HEK293T (cell line): ENCODE measurements around the gene ENAH.
"Not testable (repeated sequence)": the region's sequence is repeated elsewhere in the genome, so short reads cannot be mapped to it uniquely, and the experiment has no call there.

ENCODE experiments used
- CTCF ChIA-PET: fragments of 350-600 bp; formaldehyde crosslinking; extraction: SDS; loops from one replicate; lab custom pipeline; 2021; ENCODE audit warnings: antibody characterized with exemption, inconsistent platforms; lab: Yijun Ruan, JAX
- POLR2A ChIA-PET: fragments of 350-600 bp; formaldehyde crosslinking; extraction: SDS; loops from one replicate; lab custom pipeline; 2020; ENCODE audit warnings: antibody characterized with exemption, inconsistent platforms; lab: Yijun Ruan, JAX
- DNase-seq: peaks from one replicate; pipeline ENCODE4 v3.0.0; 2012; ENCODE audit warnings: mixed read lengths; ENCODE audit errors: extremely low spot score
- ARNT ChIP-seq: fragments of 450-650 bp; IDR thresholded peaks from 2 replicates; pipeline ENCODE4 v1.6.1; 2017; ENCODE audit warnings: mild to moderate bottlenecking
- BHLHE40 ChIP-seq: fragments of 450-650 bp; IDR thresholded peaks from 2 replicates; pipeline ENCODE4 v1.6.1; 2016; ENCODE audit warnings: mild to moderate bottlenecking, moderate library complexity, borderline replicate concordance
- CTBP1 ChIP-seq: fragments of 450-650 bp; IDR thresholded peaks from 2 replicates; pipeline ENCODE4 v1.6.1; 2016; ENCODE audit warnings: borderline replicate concordance
- ELF4 ChIP-seq: fragments of 450-650 bp; IDR thresholded peaks from 2 replicates; pipeline ENCODE4 v1.6.1; 2017; ENCODE audit warnings: antibody characterized with exemption
- FOXA1 ChIP-seq: fragments of 450-650 bp; IDR thresholded peaks from 2 replicates; pipeline ENCODE4 v1.6.1; 2016; ENCODE audit warnings: mild to moderate bottlenecking
- FOXK2 ChIP-seq: fragments of 450-650 bp; IDR thresholded peaks from 2 replicates; pipeline ENCODE4 v1.6.1; 2016; ENCODE audit warnings: mild to moderate bottlenecking
- FOXM1 ChIP-seq: fragments of 450-650 bp; IDR thresholded peaks from 2 replicates; pipeline ENCODE4 v1.6.1; 2017; ENCODE audit warnings: mild to moderate bottlenecking, borderline replicate concordance
- HDGF ChIP-seq: fragments of 450-650 bp; IDR thresholded peaks from 2 replicates; pipeline ENCODE4 v1.6.1; 2017; ENCODE audit warnings: antibody characterized with exemption, borderline replicate concordance
- L3MBTL2 ChIP-seq: fragments of 450-650 bp; conservative IDR thresholded peaks from 2 replicates; pipeline ENCODE4 v1.6.1; 2016; ENCODE audit warnings: mild to moderate bottlenecking
- LEF1 ChIP-seq: fragments of 450-650 bp; IDR thresholded peaks from 2 replicates; pipeline ENCODE4 v1.6.1; 2017; ENCODE audit warnings: mild to moderate bottlenecking, borderline replicate concordance
- NFRKB ChIP-seq: fragments of 450-650 bp; IDR thresholded peaks from 2 replicates; pipeline ENCODE4 v1.6.1; 2016; ENCODE audit warnings: mild to moderate bottlenecking, moderate library complexity
- SP1 ChIP-seq: fragments of 450-650 bp; IDR thresholded peaks from 2 replicates; pipeline ENCODE4 v1.6.1; 2017
- SUZ12 ChIP-seq: fragments of 450-650 bp; IDR thresholded peaks from 2 replicates; pipeline ENCODE4 v1.6.1; 2016; ENCODE audit warnings: mild to moderate bottlenecking
- TARDBP ChIP-seq: fragments of 450-650 bp; IDR thresholded peaks from 2 replicates; pipeline ENCODE4 v1.6.1; 2016
- ZNF384 ChIP-seq: fragments of 450-650 bp; IDR thresholded peaks from 2 replicates; pipeline ENCODE4 v1.6.1; 2016
- TF ChIP-seq, protein P1 (sequence below): fragments of 450-650 bp; IDR thresholded peaks from 2 replicates; pipeline ENCODE4 v1.6.1; 2016

The ENAH gene

DNA sequence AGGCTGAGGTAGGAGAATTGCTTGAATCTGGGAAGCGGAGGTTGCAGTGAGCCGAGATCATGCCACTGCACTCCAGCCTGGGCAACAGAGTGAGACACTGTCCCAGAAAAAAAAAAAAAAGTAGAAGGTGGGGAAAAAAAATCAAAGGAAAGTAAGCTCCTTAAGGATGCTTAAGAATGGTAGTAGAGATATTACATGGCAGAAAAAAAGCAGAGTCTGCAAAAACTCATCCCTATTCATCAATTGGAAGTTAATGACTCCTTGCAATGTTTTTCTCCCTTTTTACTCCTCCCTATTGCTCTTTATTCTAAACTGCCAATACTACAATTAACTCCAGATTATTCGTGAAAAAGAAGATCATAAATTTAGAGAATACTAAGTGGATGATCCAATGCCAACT, 23.4 kb downstream of the ENAH start:
- CTCF ChIA-PET: interaction anchor here (0.7 kb wide), 1 partner anchor 83 kb away, joined by 4 read pairs; no protein-coding TSS in a partner anchor
- DNase-seq: no peak
- POLR2A ChIA-PET: no interaction called here
- TF ChIP-seq ZNF384 (no peak), ELF4 (no peak), CTBP1 (no peak), BHLHE40 (no peak), FOXK2 (no peak), L3MBTL2 (no peak), FOXA1 (no peak), SUZ12 (no peak), ARNT (no peak), NFRKB (no peak), HDGF (no peak), FOXM1 (no peak), LEF1 (no peak), TARDBP (no peak), SP1 (no peak)
- TF ChIP-seq, protein P1, sequence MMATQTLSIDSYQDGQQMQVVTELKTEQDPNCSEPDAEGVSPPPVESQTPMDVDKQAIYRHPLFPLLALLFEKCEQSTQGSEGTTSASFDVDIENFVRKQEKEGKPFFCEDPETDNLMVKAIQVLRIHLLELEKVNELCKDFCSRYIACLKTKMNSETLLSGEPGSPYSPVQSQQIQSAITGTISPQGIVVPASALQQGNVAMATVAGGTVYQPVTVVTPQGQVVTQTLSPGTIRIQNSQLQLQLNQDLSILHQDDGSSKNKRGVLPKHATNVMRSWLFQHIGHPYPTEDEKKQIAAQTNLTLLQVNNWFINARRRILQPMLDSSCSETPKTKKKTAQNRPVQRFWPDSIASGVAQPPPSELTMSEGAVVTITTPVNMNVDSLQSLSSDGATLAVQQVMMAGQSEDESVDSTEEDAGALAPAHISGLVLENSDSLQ: no peak

GRCh38 chr1:225628794-225629193, 24.1 kb downstream of the ENAH start:
- CTCF ChIA-PET: interaction anchor here (0.6 kb wide), 1 partner anchor 133 kb away, joined by 4 read pairs; no protein-coding TSS in a partner anchor

GRCh38 chr1:225627304-225627947, 25.5 kb downstream of the ENAH start:
- CTCF ChIA-PET: interaction anchor here (0.8 to 1.3 kb wide), 5 partner anchors 11 to 153 kb away, joined by 3 to 4 read pairs (median 3); no protein-coding TSS in a partner anchor
- no peak for TF ChIP-seq ELF4
- TF ChIP-seq TARDBP: no peak
- no peak for TF ChIP-seq L3MBTL2
- TF ChIP-seq LEF1: no peak
- POLR2A ChIA-PET: interaction anchor here (0.6 to 1.4 kb wide), 4 partner anchors 9 to 150 kb away, joined by 3 to 8 read pairs (median 4); partner anchors contain the start of genes ENAH and SRP9
- DNase-seq: no peak

More at GRCh38 chr1:225628794-225629193, 24.1 kb downstream of the ENAH start:
- DNase-seq, POLR2A ChIA-PET: not testable (repeated sequence)

DNA sequence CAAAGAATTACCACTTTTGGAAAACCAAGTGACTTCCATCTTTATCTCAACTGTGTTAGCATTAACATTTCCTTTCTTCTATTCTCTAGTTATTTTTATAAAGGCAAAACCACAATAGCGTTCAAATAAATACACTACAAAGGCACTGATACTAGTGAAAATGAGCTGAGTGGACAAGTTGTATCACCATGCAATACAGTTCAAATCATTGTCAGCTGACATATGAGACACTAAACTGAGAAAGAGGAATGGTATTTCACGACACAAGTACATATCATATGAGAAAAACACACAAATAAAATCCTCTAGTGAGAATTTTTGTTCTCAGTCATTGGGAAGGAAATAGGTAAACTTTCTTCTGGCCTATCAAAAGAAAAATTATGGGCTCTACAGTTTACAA, 26.2 kb downstream of the ENAH start:
- POLR2A ChIA-PET: interaction anchor here (0.6 to 1.7 kb wide), 4 partner anchors 9 to 373 kb away, joined by 3 to 5 read pairs (median 4); partner anchors contain the start of genes SDE2 and SRP9

DNA sequence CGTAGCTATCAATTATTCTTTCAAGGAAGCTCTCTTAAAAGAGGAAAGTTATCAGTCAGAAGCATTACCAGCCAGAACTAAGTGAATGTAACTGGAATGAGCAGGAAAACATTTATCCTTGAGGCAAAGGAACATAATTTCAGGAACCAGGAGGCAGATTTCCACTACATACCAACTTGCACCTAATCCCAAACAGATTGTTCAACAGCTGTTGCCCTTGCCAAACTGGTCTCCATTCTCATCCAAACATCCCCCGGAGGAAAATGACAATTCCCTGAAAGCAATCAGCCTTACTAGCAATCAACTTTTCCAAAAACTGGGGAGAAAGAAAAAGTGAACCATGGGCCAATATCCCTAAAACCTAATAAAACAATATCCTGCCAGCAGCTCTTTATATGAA, 35.0 kb downstream of the ENAH start:
- POLR2A ChIA-PET: interaction anchor here (0.7 to 0.9 kb wide), 2 partner anchors 9 to 34 kb away, joined by 3 read pairs; no protein-coding TSS in a partner anchor
- DNase-seq: no peak
- CTCF ChIA-PET: no interaction called here
- TF ChIP-seq HDGF (no peak), ARNT (no peak), FOXM1 (no peak), SUZ12 (no peak), L3MBTL2 (no peak), BHLHE40 (no peak), ELF4 (no peak), LEF1 (no peak), NFRKB (no peak), TARDBP (no peak), CTBP1 (no peak), FOXA1 (no peak), FOXK2 (no peak), SP1 (no peak), ZNF384 (no peak)
- TF ChIP-seq, protein P1: no peak

More for the DNA sequence above, 26.2 kb downstream of the ENAH start:
- CTCF ChIA-PET: interaction anchor here (1.1 to 1.3 kb wide), 2 partner anchors 11 to 152 kb away, joined by 3 to 4 read pairs; no protein-coding TSS in a partner anchor
- DNase-seq: no peak
- TF ChIP-seq TARDBP: no peak
- no peak for TF ChIP-seq L3MBTL2
- no peak for TF ChIP-seq SP1
- no peak for TF ChIP-seq ARNT
- TF ChIP-seq ZNF384: no peak
- TF ChIP-seq BHLHE40: no peak
- no peak for TF ChIP-seq LEF1
- TF ChIP-seq ELF4: no peak
- TF ChIP-seq CTBP1: no peak
- TF ChIP-seq SUZ12: no peak
- no peak for TF ChIP-seq FOXM1
- TF ChIP-seq, protein P1: no peak
- TF ChIP-seq FOXA1: no peak
- TF ChIP-seq FOXK2: no peak
- TF ChIP-seq HDGF: no peak
- TF ChIP-seq NFRKB: no peak

- ChIA-PET CTCF (no interaction called here), POLR2A (interaction anchor here (0.7 to 0.9 kb wide), 2 partner anchors 9 to 35 kb away, joined by 3 read pairs; no protein-coding TSS in a partner anchor)
- no peak for DNase-seq
- no peak for TF ChIP-seq SUZ12
- no peak for TF ChIP-seq TARDBP
- TF ChIP-seq ELF4: no peak
- no peak for TF ChIP-seq SP1
- TF ChIP-seq FOXK2: no peak
- TF ChIP-seq FOXM1: no peak
- TF ChIP-seq BHLHE40: no peak
- TF ChIP-seq, protein P1: no peak
- TF ChIP-seq NFRKB: no peak
Observed at GRCh38 chr1:225617479-225617878, 35.4 kb downstream of the ENAH start.

- CTCF ChIA-PET, DNase-seq, POLR2A ChIA-PET: not testable (repeated sequence)
Observed at GRCh38 chr1:225615403-225615790, 37.5 kb downstream of the ENAH start.
